WI38 (cell line): Measurements from ENCODE around the gene PRAC1.
"Not testable (repeated sequence)": the region's sequence is repeated elsewhere in the genome, so short reads cannot be mapped to it uniquely, and the experiment has no call there.

ENCODE experiments used
- H3K4me3 ChIP-seq: 2 replicates; pipeline ENCODE4 v1.5.1; 2011; ENCODE audit warnings: low read depth, mild to moderate bottlenecking, control low read depth, low read length
- CTCF ChIP-seq: IDR thresholded peaks from 2 replicates; pipeline ENCODE4 v1.5.1; 2012; ENCODE audit warnings: low read depth, mild to moderate bottlenecking, control low read depth, low read length

PRAC1 gene

GRCh38 chr17:48718761-48719641, 3.3 kb downstream of the PRAC1 start:
- no peak overlapping the region for H3K4me3 ChIP-seq
- TF ChIP-seq CTCF, result no peak

GRCh38 chr17:48718227-48718760, 4.0 kb downstream of the PRAC1 start:
- H3K4me3 ChIP-seq, result no peak overlapping the region
- no peak for TF ChIP-seq CTCF

GRCh38 chr17:48717367-48718226, 4.7 kb downstream of the PRAC1 start:
- no peak for TF ChIP-seq CTCF
- H3K4me3 ChIP-seq, result no peak overlapping the region

GRCh38 chr17:48716549-48716948, 5.8 kb downstream of the PRAC1 start:
- H3K4me3 ChIP-seq, result not testable (repeated sequence)

- no peak overlapping the region for H3K4me3 ChIP-seq
Observed at GRCh38 chr17:48715496-48716399, 6.6 kb downstream of the PRAC1 start.

GRCh38 chr17:48711128-48711527, 11.2 kb downstream of the PRAC1 start:
- TF ChIP-seq CTCF, result no peak
- H3K4me3 ChIP-seq, result no peak overlapping the region

More at GRCh38 chr17:48715496-48716399, 6.6 kb downstream of the PRAC1 start:
- no peak for TF ChIP-seq CTCF
